Measurements from ENCODE around the gene HAPLN3.

- TF ChIP-seq, protein P1, sequence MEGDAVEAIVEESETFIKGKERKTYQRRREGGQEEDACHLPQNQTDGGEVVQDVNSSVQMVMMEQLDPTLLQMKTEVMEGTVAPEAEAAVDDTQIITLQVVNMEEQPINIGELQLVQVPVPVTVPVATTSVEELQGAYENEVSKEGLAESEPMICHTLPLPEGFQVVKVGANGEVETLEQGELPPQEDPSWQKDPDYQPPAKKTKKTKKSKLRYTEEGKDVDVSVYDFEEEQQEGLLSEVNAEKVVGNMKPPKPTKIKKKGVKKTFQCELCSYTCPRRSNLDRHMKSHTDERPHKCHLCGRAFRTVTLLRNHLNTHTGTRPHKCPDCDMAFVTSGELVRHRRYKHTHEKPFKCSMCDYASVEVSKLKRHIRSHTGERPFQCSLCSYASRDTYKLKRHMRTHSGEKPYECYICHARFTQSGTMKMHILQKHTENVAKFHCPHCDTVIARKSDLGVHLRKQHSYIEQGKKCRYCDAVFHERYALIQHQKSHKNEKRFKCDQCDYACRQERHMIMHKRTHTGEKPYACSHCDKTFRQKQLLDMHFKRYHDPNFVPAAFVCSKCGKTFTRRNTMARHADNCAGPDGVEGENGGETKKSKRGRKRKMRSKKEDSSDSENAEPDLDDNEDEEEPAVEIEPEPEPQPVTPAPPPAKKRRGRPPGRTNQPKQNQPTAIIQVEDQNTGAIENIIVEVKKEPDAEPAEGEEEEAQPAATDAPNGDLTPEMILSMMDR (optimal IDR thresholded peaks at IDR 0.05 in 1 of 3, IDR thresholded peaks at IDR 0.05 in 1 of 3, conservative IDR thresholded peaks at IDR 0.05 in 1 of 3; ENCODE audit: extremely low read depth in 1 of 3, insufficient read depth in 2 of 3, low read length in 3 of 3): no peak
- TF ChIP-seq EZH2 (IDR thresholded peaks at IDR 0.05; ENCODE audit: low read length): no peak
Measured at GRCh38 chr15:88865498-88866099, 29.7 kb downstream of the HAPLN3 start.
